GM18508 (cell line): ENCODE results near the gene SLC9A9.
"Not testable (repeated sequence)": the region's sequence is repeated elsewhere in the genome, so short reads cannot be mapped to it uniquely, and the experiment has no call there.

Experiments
- ATAC-seq: cut with Tn5 transposase; IDR thresholded peaks from one replicate; pipeline ENCODE4 v1.9.1; 2021; ENCODE audit warnings: moderate number of reproducible peaks; ENCODE audit not compliant: insufficient read depth, unreplicated experiment

The SLC9A9 gene

GRCh38 chr3:143700431-143700975, 147.8 kb downstream of the SLC9A9 start:
- ATAC-seq = no peak

DNA sequence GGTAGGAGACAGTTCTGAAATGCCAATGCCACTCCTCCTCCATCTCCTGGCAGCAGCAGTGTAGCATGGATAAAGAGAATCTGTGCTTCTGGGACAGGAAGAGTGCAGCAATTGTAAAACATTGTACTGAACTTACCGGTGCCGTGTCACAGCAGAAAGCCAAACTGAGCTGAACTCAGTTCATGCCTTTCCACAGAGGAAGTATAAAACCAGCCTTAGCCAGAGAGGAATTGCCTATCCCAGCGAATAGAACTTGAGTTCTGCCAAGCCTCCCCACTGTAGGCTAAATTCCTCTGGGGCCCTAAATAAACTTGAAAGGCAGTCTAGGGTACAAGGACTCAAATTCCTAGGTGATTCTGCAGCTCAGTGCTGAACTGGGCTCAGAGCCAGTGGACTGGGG, 148.8 kb downstream of the SLC9A9 start:
- no peak for ATAC-seq

DNA sequence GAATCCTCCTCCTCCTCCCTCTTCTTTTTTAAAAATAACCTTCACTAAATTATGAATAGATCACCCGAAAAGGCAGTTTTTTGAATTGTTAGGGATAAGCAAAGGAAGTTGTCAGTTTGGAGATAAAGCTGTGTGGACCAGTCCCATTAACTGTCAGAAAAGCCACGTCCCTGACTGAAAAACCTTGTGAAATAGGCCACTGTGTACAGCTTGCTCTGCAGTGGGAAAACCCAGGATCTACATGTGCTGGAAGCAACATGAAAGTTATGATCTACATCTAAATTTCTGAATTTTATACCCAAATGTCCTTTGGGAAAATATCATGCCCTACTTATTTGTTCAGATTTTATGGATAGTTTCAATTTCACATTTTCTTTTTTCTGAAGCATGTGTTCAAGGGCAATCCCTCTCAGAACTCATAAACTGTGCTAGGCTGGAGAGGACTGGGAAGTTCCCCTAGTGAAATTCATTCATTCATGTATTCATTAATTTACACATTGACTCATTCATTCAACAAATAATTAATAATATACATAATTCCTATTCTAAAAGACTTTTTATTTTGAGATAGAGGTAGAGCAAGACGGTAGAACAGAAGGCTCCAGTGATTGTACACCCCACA, 149.5 kb downstream of the SLC9A9 start:
- ATAC-seq = no peak

DNA sequence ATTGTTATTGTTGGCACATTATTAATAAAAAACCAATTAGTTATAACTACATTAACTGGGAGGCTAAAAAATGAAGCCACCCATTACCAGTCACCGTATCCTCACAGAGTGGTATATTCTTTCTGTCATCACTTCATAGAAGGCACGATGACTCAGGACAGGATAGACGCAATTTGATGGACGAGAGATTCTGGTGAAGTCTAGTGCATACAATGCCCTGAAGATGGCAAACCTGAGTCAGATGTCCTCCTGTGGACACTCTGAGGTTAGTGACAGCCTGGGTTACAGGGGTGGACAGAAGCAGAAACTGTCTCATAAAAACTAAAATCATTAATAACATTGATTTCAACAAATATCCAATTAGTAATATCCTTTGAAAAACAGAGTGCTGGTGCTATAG, 150.3 kb downstream of the SLC9A9 start:
- no peak for ATAC-seq

DNA sequence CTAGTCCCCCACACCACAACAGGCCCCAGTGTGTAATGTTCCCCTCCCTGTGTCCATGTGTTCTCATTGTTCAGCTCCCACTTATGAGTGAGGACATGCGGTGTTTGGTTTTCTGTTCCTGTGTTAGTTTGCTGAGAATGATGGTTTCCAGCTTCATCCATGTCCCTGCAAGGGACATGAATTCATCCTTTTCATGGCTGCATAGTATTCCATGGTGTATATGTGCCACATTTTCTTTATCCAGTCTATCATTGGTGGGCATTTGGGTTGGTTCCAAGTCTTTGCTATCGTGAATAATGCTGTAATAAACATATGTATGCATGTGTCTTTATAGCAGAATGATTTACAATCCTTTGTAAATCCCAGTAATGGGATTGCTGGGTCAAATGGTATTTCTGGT, 152.9 kb downstream of the SLC9A9 start:
- ATAC-seq = not testable (repeated sequence)

GRCh38 chr3:143693506-143693905, 154.8 kb downstream of the SLC9A9 start:
- no peak for ATAC-seq

- no peak for ATAC-seq
These were observed 161.6 kb downstream of the SLC9A9 start for GRCh38 chr3:143686638-143687197.

DNA sequence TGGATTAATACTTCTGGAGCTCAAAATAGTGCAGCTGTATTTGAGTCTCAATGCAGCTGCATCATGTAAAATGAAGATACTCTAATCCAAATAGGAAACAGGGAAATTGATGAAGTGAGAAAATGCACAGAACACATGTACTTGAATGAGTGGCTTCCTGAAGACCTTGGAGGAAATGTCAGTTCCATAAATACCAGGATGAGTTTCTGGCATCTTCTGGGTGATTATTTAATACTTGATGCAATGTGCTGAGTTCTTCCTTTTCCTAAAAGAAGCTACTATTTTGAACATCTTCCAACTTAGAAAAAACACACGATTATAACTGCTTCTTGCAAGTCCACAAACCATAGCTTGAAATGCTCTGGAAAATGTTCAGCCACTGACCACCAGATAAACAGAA, 162.8 kb downstream of the SLC9A9 start:
- no peak for ATAC-seq

DNA sequence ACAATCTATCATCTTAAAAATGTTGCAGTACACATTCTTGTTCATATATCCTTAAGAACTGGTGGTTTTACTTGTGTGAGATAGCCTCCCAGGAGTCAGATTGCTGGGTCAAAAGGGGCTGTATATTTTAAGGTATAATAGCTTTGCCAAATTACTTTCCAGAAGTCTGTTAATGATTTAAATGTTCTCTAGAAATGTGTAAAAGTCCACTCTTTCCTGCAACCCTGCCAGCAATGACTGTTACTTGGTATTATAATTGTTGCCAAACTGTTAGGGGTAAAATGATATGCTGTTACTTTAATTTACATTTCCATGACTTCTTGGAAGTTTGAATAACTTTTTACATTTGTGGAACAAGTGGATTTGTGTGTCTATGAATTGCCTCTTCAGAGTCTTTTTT, 170.8 kb downstream of the SLC9A9 start:
- ATAC-seq = no peak

DNA sequence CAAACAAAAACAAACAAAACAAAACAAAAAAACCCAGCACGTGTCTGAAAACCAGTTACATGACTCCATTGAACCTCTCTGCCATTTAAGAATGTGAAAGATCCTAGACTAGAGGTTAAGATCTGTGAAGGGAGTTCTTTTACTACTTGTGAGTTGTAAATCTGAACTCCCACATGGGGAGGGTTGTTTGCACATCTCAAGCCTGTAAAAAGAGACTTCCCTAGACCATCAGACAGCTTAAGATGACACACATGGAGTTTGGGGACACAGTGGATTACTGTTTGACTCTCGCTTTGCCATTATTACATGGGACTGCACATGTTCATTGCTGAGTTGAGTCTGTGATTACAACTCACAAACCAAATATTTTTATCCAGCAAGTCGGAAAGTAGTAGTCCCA, 171.5 kb downstream of the SLC9A9 start:
- no peak for ATAC-seq

GRCh38 chr3:143676021-143676420, 172.2 kb downstream of the SLC9A9 start:
- no peak for ATAC-seq

GRCh38 chr3:143674100-143674968, 173.9 kb downstream of the SLC9A9 start:
- peak; percentile 49 for ATAC-seq

GRCh38 chr3:143672396-143673165, 175.7 kb downstream of the SLC9A9 start:
- no peak for ATAC-seq

- no peak for ATAC-seq
These were observed 176.6 kb downstream of the SLC9A9 start for GRCh38 chr3:143671626-143672025.

DNA sequence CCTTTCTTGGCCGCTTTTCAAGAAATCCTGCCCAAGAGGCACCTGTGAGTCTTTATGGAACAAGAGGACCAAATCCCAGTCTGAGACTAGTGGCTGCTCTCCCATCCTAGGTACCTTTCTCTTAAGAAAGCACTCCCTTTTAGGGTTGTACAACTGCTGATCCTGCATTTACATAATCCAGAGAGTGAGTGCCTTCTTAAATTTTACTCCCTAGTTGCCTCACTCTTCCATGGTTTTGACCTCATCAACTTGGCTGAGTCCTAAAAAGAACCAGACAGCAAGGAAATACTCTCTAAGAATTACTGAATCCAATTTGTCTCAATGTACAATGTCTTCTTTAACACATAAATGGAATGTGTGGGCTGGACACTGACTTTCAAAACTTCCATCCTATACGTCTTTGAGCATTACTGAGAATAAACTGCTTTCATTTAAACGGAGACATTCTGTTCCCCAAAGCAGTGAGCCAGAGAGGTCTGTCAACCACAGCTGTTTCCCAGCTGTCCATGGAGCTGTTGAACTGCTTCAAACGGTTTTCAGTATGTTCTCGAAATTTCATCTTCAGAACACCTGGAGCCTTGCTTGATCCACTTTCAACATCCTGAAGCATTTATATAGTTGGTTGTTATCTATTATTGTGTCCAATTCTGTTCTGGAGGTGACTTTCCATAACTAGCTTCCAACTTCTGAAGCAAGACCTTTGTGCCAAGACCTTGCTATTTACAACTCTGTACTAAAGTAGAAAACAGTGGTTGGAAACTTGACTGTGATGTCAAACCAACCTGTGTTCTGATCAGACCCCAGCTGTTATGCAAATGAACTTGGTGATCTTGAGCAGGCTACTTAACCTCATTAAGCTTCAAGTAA, 179.1 kb downstream of the SLC9A9 start:
- peak; percentile 81 for ATAC-seq

DNA sequence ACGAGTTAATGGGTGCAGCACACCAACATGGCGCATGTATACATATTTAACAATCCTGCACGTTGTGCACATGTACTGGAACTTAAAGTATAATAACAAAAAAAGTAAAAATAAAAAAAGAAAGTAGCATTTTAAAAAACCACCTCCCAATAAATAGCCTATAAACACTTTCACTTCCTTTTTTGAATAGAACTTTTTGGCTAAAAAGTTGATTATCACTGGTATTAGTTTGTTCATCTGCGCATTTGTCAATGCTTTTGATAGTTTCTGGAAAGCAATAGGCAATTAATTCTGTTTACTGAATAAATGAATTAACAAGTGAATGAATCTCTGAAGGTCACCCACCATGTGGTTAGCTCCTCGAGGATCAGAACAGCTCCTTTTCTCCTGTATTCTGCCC, 179.9 kb downstream of the SLC9A9 start:
- ATAC-seq = no peak

DNA sequence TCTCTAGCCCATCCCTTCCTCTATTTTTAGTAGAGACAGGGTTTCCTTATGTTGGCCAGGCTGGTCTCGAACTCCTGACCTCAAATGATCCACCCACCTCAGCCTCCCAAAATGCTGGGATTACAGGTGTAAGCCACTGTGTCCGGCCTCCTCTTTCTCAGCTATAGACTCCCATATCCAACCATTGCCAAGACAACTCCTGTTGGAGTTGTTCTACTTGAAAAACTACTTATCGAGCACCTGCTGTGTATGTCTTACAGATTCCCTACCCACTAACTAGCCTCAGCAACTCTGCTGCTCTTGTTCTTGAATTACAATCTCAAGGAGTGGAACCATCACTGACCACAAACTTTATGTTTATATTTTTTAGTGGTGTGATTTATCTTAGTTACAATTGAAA, 186.6 kb downstream of the SLC9A9 start:
- no peak for ATAC-seq

GRCh38 chr3:143658861-143659260, 189.4 kb downstream of the SLC9A9 start:
- ATAC-seq = no peak

- ATAC-seq = no peak
These were observed 190.2 kb downstream of the SLC9A9 start for GRCh38 chr3:143658116-143658515.

GRCh38 chr3:143657391-143657790, 190.9 kb downstream of the SLC9A9 start:
- no peak for ATAC-seq
